ENCODE results near the gene DMWD. TPM values are rescaled to one million over a fixed set of nuclear protein-coding genes. Genes with fewer than 3 reads are reported as not detected.

The DMWD gene
- total RNA-seq (63.8 TPM), polyA plus RNA-seq (10 to 100 TPM; 13.5 to 18.3 (median 15.7) TPM)

GRCh38 chr19:45792470-45793177 is at the start of gene DMWD:
DMWD (minus strand) TSS chr19:45792845; CDS start chr19:45792756, 89 bp downstream.
- Mint-ChIP-seq H3K4me1 (peaks cover 7 to 45% (median 31%) of the 10 kb centered on the region in 4 donors), H3K27me3 (peaks cover 15% of the 10 kb centered on the region), H3K27ac (peak within 1 kb of the TSS; percentile 61 to 94 (median 93)), H3K36me3 (peaks cover 18% of the 10 kb centered on the region), H3K9me3 (peaks cover 0 to 2% (median 0%) of the 10 kb centered on the region in 7 donors), H3K4me3 (peak within 1 kb of the TSS; percentile 88 to 98 (median 94))
- Histone ChIP-seq H3K27me3 (ENCODE audit: control insufficient read depth, insufficient read depth, low read length) (peaks cover 3% of the 10 kb centered on the region), H3K27ac (ENCODE audit: insufficient read depth, low read length, poor library complexity, severe bottlenecking) (peak within 1 kb of the TSS; percentile 61), H3K4me1 (ENCODE audit: control insufficient read depth, insufficient read depth, low read length, poor library complexity, severe bottlenecking) (peaks cover 25% of the 10 kb centered on the region), H3K36me3 (ENCODE audit: control insufficient read depth, insufficient read depth, low read length) (peaks cover 6% of the 10 kb centered on the region), H3K4me3 (ENCODE audit: low read depth, low read length) (peak within 1 kb of the TSS; percentile 70), H3K9me3 (ENCODE audit: control insufficient read depth in 2 of 2, low read length in 2 of 2) (no peaks in the 10 kb centered on the region)
- DNase-seq (peak; percentile 97 to 99 (median 99)), ATAC-seq (ENCODE audit: low read depth in 2 of 2) (peak; percentile 97)

GRCh38 chr19:45842198-45842597 is 49.6 kb upstream of the DMWD start:
- Mint-ChIP-seq H3K9me3 (peaks cover 0 to 2% (median 0%) of the 10 kb centered on the region in 7 donors), H3K27me3 (no peaks in the 10 kb centered on the region), H3K36me3 (peaks cover 56% of the 10 kb centered on the region), H3K4me1 (peaks cover 0 to 9% (median 6%) of the 10 kb centered on the region in 4 donors), H3K4me3 (no peak overlapping the region), H3K27ac (no peak overlapping the region)
- H3K9me3 ChIP-seq (ENCODE audit: control insufficient read depth in 2 of 2, low read length in 2 of 2), result no peaks in the 10 kb centered on the region
- H3K27ac ChIP-seq (ENCODE audit: insufficient read depth, low read length, poor library complexity, severe bottlenecking), result no peak overlapping the region
- no peak for DNase-seq
- no peak overlapping the region for H3K4me3 ChIP-seq (ENCODE audit: low read depth, low read length)
- H3K36me3 ChIP-seq (ENCODE audit: control insufficient read depth, insufficient read depth, low read length), result peaks cover 82% of the 10 kb centered on the region
- no peaks in the 10 kb centered on the region for H3K27me3 ChIP-seq (ENCODE audit: control insufficient read depth, insufficient read depth, low read length)
- ATAC-seq (ENCODE audit: low read depth in 2 of 2), result no peak
- H3K4me1 ChIP-seq (ENCODE audit: control insufficient read depth, insufficient read depth, low read length, poor library complexity, severe bottlenecking), result no peaks in the 10 kb centered on the region

- H3K9me3 ChIP-seq (ENCODE audit: control insufficient read depth in 2 of 2, low read length in 2 of 2), result no peaks in the 10 kb centered on the region
- H3K4me1 ChIP-seq (ENCODE audit: control insufficient read depth, insufficient read depth, low read length, poor library complexity, severe bottlenecking), result no peaks in the 10 kb centered on the region
- H3K27me3 ChIP-seq (ENCODE audit: control insufficient read depth, insufficient read depth, low read length), result no peaks in the 10 kb centered on the region
- no peak overlapping the region for H3K27ac ChIP-seq (ENCODE audit: insufficient read depth, low read length, poor library complexity, severe bottlenecking)
- Mint-ChIP-seq H3K27ac (no peak overlapping the region), H3K4me3 (no peak overlapping the region), H3K9me3 (no peaks in the 10 kb centered on the region), H3K36me3 (peaks cover 51% of the 10 kb centered on the region), H3K4me1 (peaks cover 0 to 5% (median 1%) of the 10 kb centered on the region in 4 donors), H3K27me3 (no peaks in the 10 kb centered on the region)
- no peak overlapping the region for H3K4me3 ChIP-seq (ENCODE audit: low read depth, low read length)
- DNase-seq (no peak), ATAC-seq (ENCODE audit: low read depth in 2 of 2) (no peak)
- peaks cover 82% of the 10 kb centered on the region for H3K36me3 ChIP-seq (ENCODE audit: control insufficient read depth, insufficient read depth, low read length)
These were observed 42.3 kb upstream of the DMWD start for GRCh38 chr19:45834970-45835369.

DNA sequence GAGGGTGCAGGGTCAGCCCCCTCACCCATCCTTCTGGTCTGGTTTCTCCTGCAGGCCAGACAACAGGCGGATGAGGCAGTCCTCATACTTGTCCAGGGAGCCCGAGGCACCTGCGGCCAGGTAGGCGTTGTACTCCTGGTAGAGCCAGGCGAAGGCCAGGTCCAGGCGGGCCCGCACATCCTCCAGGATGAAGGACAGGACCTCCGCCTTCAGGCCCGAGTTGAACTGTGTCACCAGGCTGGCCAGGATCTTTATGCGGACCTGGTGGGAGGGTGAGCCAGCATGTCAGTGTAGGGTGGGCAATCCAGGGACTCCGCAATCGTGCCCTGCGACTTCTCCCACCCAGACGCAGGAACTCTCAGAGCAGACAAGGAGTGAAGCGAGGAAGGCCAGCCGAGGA is 36.3 kb upstream of the DMWD start:
- Mint-ChIP-seq H3K9me3 (peaks cover 0 to 3% (median 0%) of the 10 kb centered on the region in 7 donors), H3K4me1 (peaks cover 0 to 3% (median 1%) of the 10 kb centered on the region in 4 donors), H3K27me3 (no peaks in the 10 kb centered on the region), H3K36me3 (peaks cover 43% of the 10 kb centered on the region), H3K27ac (no peak overlapping the region), H3K4me3 (no peak overlapping the region)
- H3K4me1 ChIP-seq (ENCODE audit: control insufficient read depth, insufficient read depth, low read length, poor library complexity, severe bottlenecking), result no peaks in the 10 kb centered on the region
- DNase-seq, result no peak
- no peak overlapping the region for H3K27ac ChIP-seq (ENCODE audit: insufficient read depth, low read length, poor library complexity, severe bottlenecking)
- ATAC-seq (ENCODE audit: low read depth in 2 of 2), result no peak
- H3K9me3 ChIP-seq (ENCODE audit: control insufficient read depth in 2 of 2, low read length in 2 of 2), result no peaks in the 10 kb centered on the region
- no peak overlapping the region for H3K4me3 ChIP-seq (ENCODE audit: low read depth, low read length)
- peaks cover 73% of the 10 kb centered on the region for H3K36me3 ChIP-seq (ENCODE audit: control insufficient read depth, insufficient read depth, low read length)
- no peaks in the 10 kb centered on the region for H3K27me3 ChIP-seq (ENCODE audit: control insufficient read depth, insufficient read depth, low read length)

GRCh38 chr19:45828523-45828922 is 35.9 kb upstream of the DMWD start:
- Mint-ChIP-seq H3K9me3 (peaks cover 0 to 3% (median 0%) of the 10 kb centered on the region in 7 donors), H3K4me1 (peaks cover 0 to 3% (median 1%) of the 10 kb centered on the region in 4 donors), H3K4me3 (no peak overlapping the region), H3K27me3 (no peaks in the 10 kb centered on the region), H3K36me3 (peaks cover 43% of the 10 kb centered on the region), H3K27ac (no peak overlapping the region)
- Histone ChIP-seq H3K9me3 (ENCODE audit: control insufficient read depth in 2 of 2, low read length in 2 of 2) (no peaks in the 10 kb centered on the region), H3K4me3 (ENCODE audit: low read depth, low read length) (no peak overlapping the region), H3K36me3 (ENCODE audit: control insufficient read depth, insufficient read depth, low read length) (peaks cover 71% of the 10 kb centered on the region), H3K27ac (ENCODE audit: insufficient read depth, low read length, poor library complexity, severe bottlenecking) (no peak overlapping the region), H3K4me1 (ENCODE audit: control insufficient read depth, insufficient read depth, low read length, poor library complexity, severe bottlenecking) (no peaks in the 10 kb centered on the region), H3K27me3 (ENCODE audit: control insufficient read depth, insufficient read depth, low read length) (no peaks in the 10 kb centered on the region)
- ATAC-seq (ENCODE audit: low read depth in 2 of 2) (no peak), DNase-seq (no peak)

DNA sequence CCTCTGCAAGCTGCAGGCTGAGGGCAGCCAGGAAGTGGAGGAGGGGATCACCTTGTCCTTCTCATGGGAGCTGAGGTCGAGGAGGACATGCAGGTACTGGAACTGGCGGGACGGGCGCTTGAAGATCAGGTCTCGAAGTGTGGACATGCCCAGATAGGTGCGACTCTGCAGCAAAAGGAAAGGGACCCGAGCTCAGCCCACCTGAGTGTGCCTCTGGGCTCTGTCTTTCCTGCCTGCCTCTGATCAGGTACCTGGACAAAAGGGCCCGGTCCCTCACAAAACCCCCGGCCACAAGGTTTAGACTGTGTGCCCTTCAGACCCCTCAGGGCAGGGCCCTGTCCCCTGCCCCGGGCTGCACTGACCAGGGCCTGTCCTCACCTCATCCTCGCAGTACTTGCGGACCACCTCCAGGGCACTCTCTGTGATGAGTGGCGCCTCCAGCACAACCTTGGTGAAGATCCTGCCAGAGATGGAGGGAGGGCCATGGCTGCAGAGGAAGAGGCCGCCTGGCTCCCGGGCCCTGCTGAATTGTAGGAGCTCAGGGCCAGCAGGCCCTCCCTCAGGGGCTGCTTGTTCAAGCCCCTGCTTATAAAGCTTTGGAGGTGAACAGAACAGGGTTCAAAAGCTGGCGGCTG is 34.9 kb upstream of the DMWD start:
- Histone ChIP-seq H3K4me3 (ENCODE audit: low read depth, low read length) (no peak overlapping the region), H3K9me3 (ENCODE audit: control insufficient read depth in 2 of 2, low read length in 2 of 2) (no peaks in the 10 kb centered on the region), H3K36me3 (ENCODE audit: control insufficient read depth, insufficient read depth, low read length) (peaks cover 67% of the 10 kb centered on the region), H3K27me3 (ENCODE audit: control insufficient read depth, insufficient read depth, low read length) (no peaks in the 10 kb centered on the region), H3K27ac (ENCODE audit: insufficient read depth, low read length, poor library complexity, severe bottlenecking) (no peak overlapping the region), H3K4me1 (ENCODE audit: control insufficient read depth, insufficient read depth, low read length, poor library complexity, severe bottlenecking) (no peaks in the 10 kb centered on the region)
- Mint-ChIP-seq H3K27ac (no peak overlapping the region), H3K27me3 (no peaks in the 10 kb centered on the region), H3K9me3 (peaks cover 0 to 3% (median 0%) of the 10 kb centered on the region in 7 donors), H3K4me3 (no peak overlapping the region), H3K36me3 (peaks cover 42% of the 10 kb centered on the region), H3K4me1 (peaks cover 0 to 3% (median 1%) of the 10 kb centered on the region in 4 donors)
- DNase-seq (no peak), ATAC-seq (ENCODE audit: low read depth in 2 of 2) (no peak)

GRCh38 chr19:45826934-45827333 is 34.3 kb upstream of the DMWD start:
- Mint-ChIP-seq H3K27ac (no peak overlapping the region), H3K27me3 (no peaks in the 10 kb centered on the region), H3K4me1 (peaks cover 0 to 3% (median 0%) of the 10 kb centered on the region in 4 donors), H3K9me3 (peaks cover 0 to 3% (median 0%) of the 10 kb centered on the region in 7 donors), H3K4me3 (no peak overlapping the region), H3K36me3 (peaks cover 38% of the 10 kb centered on the region)
- ATAC-seq (ENCODE audit: low read depth in 2 of 2) (no peak), DNase-seq (no peak)
- H3K36me3 ChIP-seq (ENCODE audit: control insufficient read depth, insufficient read depth, low read length), result peaks cover 63% of the 10 kb centered on the region
- H3K27ac ChIP-seq (ENCODE audit: insufficient read depth, low read length, poor library complexity, severe bottlenecking), result no peak overlapping the region
- H3K27me3 ChIP-seq (ENCODE audit: control insufficient read depth, insufficient read depth, low read length), result no peaks in the 10 kb centered on the region
- no peaks in the 10 kb centered on the region for H3K9me3 ChIP-seq (ENCODE audit: control insufficient read depth in 2 of 2, low read length in 2 of 2)
- H3K4me3 ChIP-seq (ENCODE audit: low read depth, low read length), result no peak overlapping the region
- no peaks in the 10 kb centered on the region for H3K4me1 ChIP-seq (ENCODE audit: control insufficient read depth, insufficient read depth, low read length, poor library complexity, severe bottlenecking)
